Activated CD4-positive, alpha-beta T cell treated with anti-CD3 and anti-CD28 coated beads, Interleukin-2, amount 50 U/mL, for 16 hours (primary cell): ENCODE data around the gene UBE2D2.

Experiments used
- DNase-seq: peaks from one replicate; pipeline ENCODE4 v3.0.0-alpha.2; 2020

Gene UBE2D2

GRCh38 chr5:139636975-139637408 lies 75.9 kb downstream of the UBE2D2 start:
- DNase-seq, result peak; percentile 86

GRCh38 chr5:139637438-139638089 lies 76.4 kb downstream of the UBE2D2 start:
- peak; percentile 25 for DNase-seq

GRCh38 chr5:139638090-139638735 lies 77.1 kb downstream of the UBE2D2 start:
- no peak for DNase-seq

GRCh38 chr5:139638736-139639618 lies 77.8 kb downstream of the UBE2D2 start:
- DNase-seq, result no peak

GRCh38 chr5:139639619-139640380 lies 78.7 kb downstream of the UBE2D2 start:
- DNase-seq, result no peak

DNA sequence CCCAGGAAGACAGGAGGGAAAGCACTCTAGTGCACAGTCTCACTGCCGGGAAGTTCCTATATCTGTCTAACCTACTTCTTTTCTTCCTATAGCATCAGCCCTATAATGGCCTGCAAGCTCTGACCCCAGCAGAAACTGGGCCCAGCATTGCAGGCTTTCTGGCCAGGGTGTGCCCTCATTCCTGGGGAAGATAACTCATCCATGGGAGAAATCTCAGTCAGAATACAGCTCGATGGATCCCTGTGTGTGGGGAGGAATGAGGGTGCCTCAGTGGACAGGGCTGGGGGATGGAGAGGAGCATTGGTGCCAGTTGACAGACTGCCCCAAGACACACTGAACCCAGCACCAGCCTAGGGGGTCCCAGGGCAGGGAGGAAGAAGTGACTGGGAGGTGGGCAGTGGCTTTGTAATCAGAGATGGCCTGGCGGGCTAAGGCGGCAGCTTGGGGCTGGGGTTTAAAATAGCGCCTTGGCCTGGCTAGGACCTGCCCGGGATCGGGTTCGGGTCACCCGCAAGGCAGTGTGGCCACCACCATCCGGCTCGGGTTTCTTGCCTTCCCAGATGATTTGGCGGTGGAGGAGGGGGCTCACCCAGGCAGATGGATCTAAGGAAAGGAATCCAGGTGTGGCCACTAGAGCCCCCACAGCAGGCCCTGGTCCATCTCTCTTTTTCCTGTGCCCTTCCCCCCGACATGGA lies 79.4 kb downstream of the UBE2D2 start:
- DNase-seq, result no peak

GRCh38 chr5:139641116-139642080 lies 80.3 kb downstream of the UBE2D2 start:
- DNase-seq, result no peak

DNA sequence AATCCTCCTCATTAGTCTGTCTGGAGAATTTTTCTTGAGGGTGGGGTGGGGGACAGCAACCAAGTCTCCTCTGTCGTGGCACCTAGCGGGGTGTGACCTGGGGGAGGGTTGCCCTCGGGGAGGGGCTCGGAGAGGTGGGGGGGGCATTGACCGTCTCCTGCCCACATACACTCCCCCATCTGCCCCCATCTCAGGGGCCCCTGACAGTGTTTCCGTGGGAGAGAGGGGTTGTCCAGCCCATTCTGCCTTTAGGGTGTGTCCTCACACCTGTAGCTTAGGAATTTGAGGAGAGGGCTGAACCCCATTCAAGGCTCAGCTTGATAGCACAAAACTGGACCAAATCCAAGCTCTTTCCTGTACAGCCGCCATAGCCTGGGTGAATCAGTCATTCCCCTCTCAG lies 81.1 kb downstream of the UBE2D2 start:
- DNase-seq, result no peak

- DNase-seq, result no peak
These were observed 82.0 kb downstream of the UBE2D2 start for GRCh38 chr5:139642891-139643871.

GRCh38 chr5:139644001-139644456 lies 82.9 kb downstream of the UBE2D2 start:
- no peak for DNase-seq

DNA sequence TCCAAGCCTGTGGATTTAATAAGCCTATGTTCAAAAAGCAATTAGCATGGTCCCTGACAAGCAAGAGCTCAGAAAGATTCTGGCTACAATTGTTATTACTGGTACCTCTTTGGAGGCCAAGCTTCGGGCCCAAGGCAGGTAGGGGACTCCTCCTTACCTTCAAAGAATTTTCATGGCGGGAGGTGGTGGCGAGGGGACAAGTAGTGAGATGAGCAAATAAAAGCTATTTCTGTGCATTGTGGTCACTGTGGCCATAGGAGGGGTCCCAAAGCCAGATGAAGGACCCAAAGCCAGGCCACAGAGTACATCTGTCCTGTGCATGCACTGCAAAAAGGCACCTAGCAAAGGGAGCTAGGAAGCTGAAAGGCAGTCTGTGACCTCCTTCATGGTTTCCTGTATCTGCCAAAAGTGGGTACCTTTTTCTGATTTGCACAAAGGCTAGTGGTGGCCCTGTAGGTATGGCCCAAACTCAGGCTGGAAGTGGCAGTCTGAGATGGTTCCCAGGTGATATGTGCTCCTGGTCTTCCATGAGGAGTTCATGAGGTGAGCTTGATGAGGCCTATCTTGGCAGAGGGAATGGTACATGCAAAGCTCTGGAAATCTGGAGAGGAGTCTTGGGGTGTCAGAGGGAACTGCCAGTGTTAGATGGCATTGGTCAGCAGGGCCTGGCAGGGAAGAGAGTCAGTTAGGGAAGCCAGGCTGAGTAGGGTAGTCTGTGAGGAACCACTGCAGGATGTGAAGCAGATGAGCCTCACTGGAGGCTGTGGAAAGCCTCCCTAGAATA lies 83.7 kb downstream of the UBE2D2 start:
- DNase-seq, result no peak

DNA sequence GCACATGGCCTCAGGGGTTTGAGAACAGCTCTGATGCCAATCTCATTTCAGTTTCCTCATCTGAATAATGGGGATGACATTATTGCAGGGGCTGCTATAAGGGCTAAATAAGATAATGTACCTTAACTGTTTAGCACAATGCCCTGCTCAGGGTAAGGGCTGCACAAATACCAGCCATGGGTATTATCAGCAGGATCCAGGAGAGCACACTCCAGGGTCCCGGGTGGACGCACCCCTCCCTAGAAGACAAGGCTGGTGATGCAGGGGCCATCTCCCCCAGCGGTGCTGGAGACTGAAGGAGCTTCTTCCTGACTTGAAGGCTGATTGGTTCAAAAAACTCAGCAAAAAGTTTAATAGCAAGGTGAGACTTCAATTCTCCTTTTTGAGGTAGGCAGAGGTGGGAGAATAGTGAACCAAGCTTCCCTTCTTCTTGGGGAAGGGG lies 84.3 kb downstream of the UBE2D2 start:
- no peak for DNase-seq

DNA sequence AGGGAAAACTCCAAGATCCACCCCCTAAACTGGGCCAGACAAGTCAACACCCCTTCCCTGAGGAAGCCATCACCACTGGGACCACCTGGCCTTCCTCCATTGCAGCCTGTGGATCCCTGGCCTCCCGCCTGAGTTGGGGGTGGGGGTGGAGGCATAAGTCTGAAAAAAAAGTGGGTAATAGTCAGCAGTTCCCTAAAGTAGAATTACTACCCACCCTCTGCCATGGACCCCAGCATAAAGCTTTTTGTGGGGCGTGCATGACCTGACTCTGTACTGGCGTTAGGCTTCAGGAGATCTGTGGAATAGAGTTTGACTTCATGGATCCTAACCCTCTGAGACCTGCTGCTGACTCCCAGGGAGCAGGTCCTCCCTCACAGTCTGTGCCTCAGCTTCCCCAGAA lies 85.0 kb downstream of the UBE2D2 start:
- no peak for DNase-seq

- DNase-seq, result no peak
These were observed 85.9 kb downstream of the UBE2D2 start for GRCh38 chr5:139646912-139647505.

GRCh38 chr5:139647506-139648204 lies 86.5 kb downstream of the UBE2D2 start:
- DNase-seq, result no peak

DNA sequence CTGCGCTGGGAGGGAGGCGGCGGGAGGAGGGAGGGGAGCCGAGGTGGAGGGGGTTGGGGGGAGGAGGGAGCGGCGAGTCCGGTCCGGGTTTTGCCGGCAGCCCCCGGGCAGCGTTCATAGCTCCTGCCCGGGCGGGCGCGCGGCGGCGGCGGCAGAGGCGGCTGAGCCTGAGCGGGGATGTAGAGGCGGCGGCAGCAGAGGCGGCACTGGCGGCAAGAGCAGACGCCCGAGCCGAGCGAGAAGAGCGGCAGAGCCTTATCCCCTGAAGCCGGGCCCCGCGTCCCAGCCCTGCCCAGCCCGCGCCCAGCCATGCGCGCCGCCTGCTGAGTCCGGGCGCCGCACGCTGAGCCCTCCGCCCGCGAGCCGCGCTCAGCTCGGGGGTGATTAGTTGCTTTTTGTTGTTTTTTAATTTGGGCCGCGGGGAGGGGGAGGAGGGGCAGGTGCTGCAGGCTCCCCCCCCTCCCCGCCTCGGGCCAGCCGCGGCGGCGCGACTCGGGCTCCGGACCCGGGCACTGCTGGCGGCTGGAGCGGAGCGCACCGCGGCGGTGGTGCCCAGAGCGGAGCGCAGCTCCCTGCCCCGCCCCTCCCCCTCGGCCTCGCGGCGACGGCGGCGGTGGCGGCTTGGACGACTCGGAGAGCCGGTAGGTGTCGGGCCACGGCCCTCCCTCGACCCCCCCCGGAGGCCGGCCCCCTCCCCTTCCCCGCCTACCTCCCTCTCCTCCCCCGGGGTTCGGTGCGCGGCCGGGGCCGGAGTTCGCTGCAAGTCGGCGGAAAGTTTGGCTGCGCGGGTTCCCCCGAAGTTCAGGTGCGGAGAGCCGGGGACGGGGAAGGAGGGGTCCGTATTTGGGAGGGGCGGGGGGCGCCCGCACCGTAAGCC lies 87.3 kb downstream of the UBE2D2 start, which contains the start of gene CXXC5:
Gene CXXC5 (plus strand): TSS at position 145 of the 877 bp plus-strand sequence. CDS start 32,175 bp downstream, outside the sequence.
- DNase-seq, result peak; percentile 46
